ENCODE results near the gene BDH2.

The BDH2 gene

GRCh38 chr4:103085555-103086196, 14.0 kb downstream of the BDH2 start:
- DNase-seq, result no peak

GRCh38 chr4:103079621-103080020, 20.0 kb downstream of the BDH2 start:
- no peak for DNase-seq

GRCh38 chr4:103076747-103077347, 22.8 kb downstream of the BDH2 start, which contains the start of gene SLC9B2:
Gene SLC9B2 (minus strand): TSS chr4:103076761. CDS start chr4:103067550, 9,211 bp downstream.
- no peak for DNase-seq

- DNase-seq, result peak in 57 of 58 donors; percentile 25 to 84 (median 62)
Measured at GRCh38 chr4:103075894-103076746, 23.5 kb downstream of the BDH2 start.

- DNase-seq, result peak in 1 of 58 donors; percentile 14
Measured at GRCh38 chr4:103075435-103075893, 24.2 kb downstream of the BDH2 start.

DNA sequence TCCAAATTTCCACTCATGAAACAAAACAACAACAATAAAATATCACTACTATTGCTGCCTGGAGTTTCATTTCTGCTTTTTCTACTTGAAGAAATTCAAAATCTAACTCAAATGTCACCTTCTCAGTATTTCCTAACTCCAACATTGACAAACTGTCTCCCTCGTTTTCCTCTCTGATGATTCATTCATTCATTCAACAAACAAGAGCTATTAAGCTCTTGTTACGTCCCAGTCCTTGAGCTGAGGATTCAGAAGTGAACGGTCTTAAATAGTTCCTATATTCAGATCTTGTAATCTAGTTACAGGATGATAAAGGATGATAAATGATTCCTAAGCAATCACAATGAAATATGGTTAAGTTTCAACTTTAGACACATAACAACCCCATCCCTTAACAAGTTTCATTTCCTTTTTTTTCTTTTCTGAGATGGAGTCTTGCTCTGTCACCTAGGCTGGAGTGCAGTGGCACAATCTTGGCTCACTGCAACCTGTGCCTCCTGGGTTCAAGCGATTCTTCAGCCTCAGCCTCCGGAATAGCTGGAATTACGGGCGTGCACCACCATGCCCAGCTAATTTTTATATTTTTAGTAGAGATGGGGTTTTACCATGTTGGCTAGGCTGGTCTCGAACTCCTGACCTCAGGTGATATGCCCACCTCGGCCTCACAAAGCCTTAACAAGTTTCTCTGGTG, 24.7 kb downstream of the BDH2 start:
- DNase-seq, result no peak

GRCh38 chr4:103073792-103074438, 25.7 kb downstream of the BDH2 start:
- no peak for DNase-seq

GRCh38 chr4:103067841-103068547, 31.6 kb downstream of the BDH2 start:
- no peak for DNase-seq

DNA sequence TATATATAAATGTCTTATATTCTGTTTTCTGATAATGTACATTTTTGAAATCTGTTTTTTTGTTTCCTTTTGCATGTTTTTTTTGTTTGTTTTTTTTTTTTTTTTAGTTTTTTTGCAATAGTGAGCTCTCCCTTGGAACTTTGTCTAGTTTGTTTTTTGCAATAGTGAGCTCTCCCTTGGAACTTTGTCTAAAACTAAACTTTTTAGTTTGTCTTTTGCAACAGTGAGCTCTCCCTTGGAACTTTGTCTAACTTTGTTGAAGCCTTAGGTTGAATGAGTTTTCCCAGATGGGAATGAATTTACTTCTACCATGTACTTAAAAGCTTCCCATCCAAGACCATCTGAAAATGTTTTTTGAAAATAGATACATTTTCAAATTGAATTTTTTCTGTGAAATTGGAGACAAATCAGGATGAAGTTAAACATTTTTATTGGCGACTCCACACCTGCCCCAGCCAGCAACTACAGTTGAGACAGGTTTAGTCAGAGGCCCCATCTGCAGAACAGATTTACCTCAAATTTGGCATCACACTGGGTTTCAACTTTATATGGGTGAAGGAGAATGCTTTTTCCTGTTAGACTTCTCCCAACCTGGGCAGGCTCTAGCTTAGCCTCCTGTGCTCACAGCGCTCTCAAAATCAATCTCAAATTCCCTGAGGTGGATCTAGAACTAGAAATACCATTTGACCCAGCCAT, 39.0 kb downstream of the BDH2 start:
- DNase-seq, result no peak

GRCh38 chr4:103054030-103054429, 45.6 kb downstream of the BDH2 start:
- DNase-seq, result no peak

DNA sequence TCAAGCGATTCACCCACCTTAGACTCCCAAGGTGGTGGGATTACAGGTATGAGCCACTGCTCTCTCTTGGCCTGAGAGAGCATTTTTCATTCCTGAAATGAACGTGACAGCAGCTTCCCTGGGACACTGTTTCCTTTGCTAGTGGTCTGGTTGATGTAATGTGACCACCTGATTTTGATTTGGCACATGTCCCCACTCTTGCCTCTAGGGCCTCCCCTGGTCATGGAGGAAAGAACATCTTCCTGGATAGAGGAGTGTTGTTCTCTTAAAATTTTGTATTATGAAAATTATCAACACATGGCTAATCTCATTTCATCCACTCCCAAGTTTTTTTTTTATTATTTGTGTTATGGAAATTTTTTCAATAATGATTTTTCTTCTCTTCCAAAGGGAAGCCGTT, 46.9 kb downstream of the BDH2 start:
- no peak for DNase-seq

GRCh38 chr4:103052145-103052544, 47.5 kb downstream of the BDH2 start:
- no peak for DNase-seq

GRCh38 chr4:103050736-103051436, 48.7 kb downstream of the BDH2 start:
- DNase-seq, result no peak

GRCh38 chr4:103046416-103047290, 53.0 kb downstream of the BDH2 start:
- peak in 3 of 58 donors; percentile 0 to 6 (median 1) for DNase-seq

GRCh38 chr4:103044183-103044582, 55.5 kb downstream of the BDH2 start:
- DNase-seq, result no peak

GRCh38 chr4:103036169-103036568, 63.5 kb downstream of the BDH2 start:
- DNase-seq, result no peak

GRCh38 chr4:103032574-103032973, 67.1 kb downstream of the BDH2 start:
- DNase-seq, result no peak

GRCh38 chr4:103030791-103031190, 68.8 kb downstream of the BDH2 start:
- DNase-seq, result no peak

Measured in anterior cingulate cortex (tissue), 58 donors.